Brain microvascular endothelial cell (primary cell): Measurements from ENCODE around the gene EIPR1.

ENCODE experiments used
- DNase-seq: peaks from one replicate; pipeline ENCODE4 v3.0.0-alpha.2; 2020
- H3K27ac ChIP-seq: fragments of 250-450 bp; sonication (Bioruptor Pico); 2 replicates; pipeline ENCODE4 v1.5.1; 2020; ENCODE audit warnings: mild to moderate bottlenecking, moderate library complexity
- H3K27me3 ChIP-seq: fragments of 250-450 bp; sonication (Bioruptor Pico); replicated peaks from 2 replicates; pipeline ENCODE4 v1.5.1; 2020; ENCODE audit warnings: mild to moderate bottlenecking
- H3K36me3 ChIP-seq: fragments of 250-450 bp; sonication (Bioruptor Pico); replicated peaks from 2 replicates; pipeline ENCODE4 v1.5.1; 2020; ENCODE audit warnings: mild to moderate bottlenecking
- H3K4me3 ChIP-seq: 2 replicates; pipeline ENCODE4 v1.5.1; 2011; ENCODE audit warnings: low read depth, mild to moderate bottlenecking, control low read depth, low read length, moderate library complexity
- CTCF ChIP-seq: IDR thresholded peaks from 2 replicates; pipeline ENCODE4 v1.5.1; 2011; ENCODE audit warnings: low read depth, mild to moderate bottlenecking, moderate library complexity, low read length, control low read depth, inconsistent platforms; ENCODE audit errors: missing control alignments
- in situ Hi-C: cut with HindIII; loops from 2 replicates; pipeline ENCODE4 v1.10.0; 2017; ENCODE audit warnings: low sequenced_read_pairs, low pct_ligation_motif_present

EIPR1 gene

GRCh38 chr2:3299703-3300102 is 77.9 kb downstream of the EIPR1 start:
- H3K36me3 ChIP-seq = peaks cover 2% of the 10 kb centered on the region
- TF ChIP-seq CTCF = no peak
- no peak overlapping the region for H3K4me3 ChIP-seq
- H3K27ac ChIP-seq = no peak overlapping the region
- no peak for DNase-seq
- no peaks in the 10 kb centered on the region for H3K27me3 ChIP-seq
- in situ Hi-C loops = no loop called here

- Histone ChIP-seq H3K27ac (no peak overlapping the region), H3K4me3 (no peak overlapping the region), H3K27me3 (no peaks in the 10 kb centered on the region), H3K36me3 (peaks cover 2% of the 10 kb centered on the region)
- in situ Hi-C loops = no loop called here
- no peak for TF ChIP-seq CTCF
- DNase-seq = no peak
These were observed 78.5 kb downstream of the EIPR1 start for GRCh38 chr2:3299130-3299529.

GRCh38 chr2:3298191-3298590 is 79.4 kb downstream of the EIPR1 start:
- H3K27ac ChIP-seq = no peak overlapping the region

GRCh38 chr2:3297523-3297922 is 80.1 kb downstream of the EIPR1 start:
- no peak for DNase-seq
- no peak overlapping the region for H3K4me3 ChIP-seq
- H3K27ac ChIP-seq = no peak overlapping the region
- in situ Hi-C loops = no loop called here
- peaks cover 2% of the 10 kb centered on the region for H3K36me3 ChIP-seq
- no peak for TF ChIP-seq CTCF
- H3K27me3 ChIP-seq = no peaks in the 10 kb centered on the region

More at GRCh38 chr2:3298191-3298590, 79.4 kb downstream of the EIPR1 start:
- H3K36me3 ChIP-seq = peaks cover 2% of the 10 kb centered on the region
- in situ Hi-C loops = no loop called here
- H3K27me3 ChIP-seq = no peaks in the 10 kb centered on the region
- no peak for TF ChIP-seq CTCF
- DNase-seq = no peak
- no peak overlapping the region for H3K4me3 ChIP-seq

GRCh38 chr2:3296182-3296972 is 81.2 kb downstream of the EIPR1 start:
- Histone ChIP-seq H3K27me3 (no peaks in the 10 kb centered on the region), H3K4me3 (no peak overlapping the region), H3K36me3 (no peaks in the 10 kb centered on the region), H3K27ac (no peak overlapping the region)
- DNase-seq = no peak
- in situ Hi-C loops = no loop called here
- no peak for TF ChIP-seq CTCF

GRCh38 chr2:3294493-3294892 is 83.1 kb downstream of the EIPR1 start:
- no peak for TF ChIP-seq CTCF
- H3K36me3 ChIP-seq = no peaks in the 10 kb centered on the region
- in situ Hi-C loops = no loop called here
- H3K4me3 ChIP-seq = no peak overlapping the region
- no peaks in the 10 kb centered on the region for H3K27me3 ChIP-seq
- DNase-seq = no peak
- no peak overlapping the region for H3K27ac ChIP-seq
